ENCODE measurements around the gene SLC12A7. TPM values are rescaled to one million over a fixed set of nuclear protein-coding genes. Genes with fewer than 3 reads are reported as not detected.

Gene SLC12A7
- total RNA-seq, 1 donor from 2014 or later: 30.5 TPM

DNA sequence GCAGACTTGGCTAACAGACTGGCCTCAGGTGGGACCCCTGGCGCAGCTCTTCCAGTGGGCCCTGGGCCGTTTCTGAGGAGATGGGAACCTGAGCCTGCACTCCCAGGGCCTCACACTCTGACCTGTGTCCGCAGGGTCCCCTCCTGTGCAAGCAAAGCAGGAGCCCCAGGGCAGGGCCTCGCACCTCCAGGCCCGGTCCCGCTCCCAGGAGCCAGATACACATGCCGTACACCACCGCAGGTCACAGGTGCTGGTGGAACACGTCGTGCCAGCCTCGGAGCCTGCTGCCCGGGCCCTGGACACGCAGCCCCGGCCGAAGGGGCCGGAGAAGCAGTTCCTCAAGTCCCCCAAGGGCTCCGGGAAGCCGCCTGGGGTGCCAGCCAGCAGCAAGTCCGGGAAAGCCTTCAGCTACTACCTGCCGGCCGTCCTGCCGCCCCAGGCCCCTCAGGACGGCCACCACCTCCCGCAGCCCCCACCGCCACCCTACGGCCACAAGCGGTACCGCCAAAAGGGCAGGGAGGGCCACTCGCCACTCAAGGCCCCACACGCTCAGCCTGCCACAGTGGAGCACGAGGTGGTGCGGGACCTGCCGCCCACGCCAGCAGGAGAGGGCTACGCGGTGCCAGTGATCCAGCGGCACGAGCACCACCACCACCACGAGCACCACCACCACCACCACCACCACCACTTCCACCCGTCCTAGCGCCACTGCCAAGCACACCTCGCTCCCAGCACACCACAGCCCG is 74.0 kb downstream of the SLC12A7 start:
- H3K4me2 ChIP-seq (ENCODE audit: low read length): no peak overlapping the region
- peaks cover 2% of the 10 kb centered on the region for H3K27me3 ChIP-seq (ENCODE audit: insufficient read depth, low read length)
- H4K20me1 ChIP-seq (ENCODE audit: insufficient read depth, low read length): no peaks in the 10 kb centered on the region
- Mint-ChIP-seq H3K36me3 (ENCODE audit: low read depth, unreplicated experiment) (peaks cover 4% of the 10 kb centered on the region), H3K27ac (ENCODE audit: unreplicated experiment) (no peak overlapping the region), H3K4me1 (ENCODE audit: low read depth, unreplicated experiment) (no peaks in the 10 kb centered on the region), H3K27me3 (ENCODE audit: low read depth, unreplicated experiment) (peaks cover 38% of the 10 kb centered on the region), H3K9me3 (ENCODE audit: unreplicated experiment) (peaks cover 12% of the 10 kb centered on the region), H3K4me3 (ENCODE audit: unreplicated experiment) (no peak overlapping the region)
- no peak overlapping the region for H2AFZ ChIP-seq (ENCODE audit: low read depth, low read length)
- H3K27ac ChIP-seq (ENCODE audit: low read depth, low read length): no peak overlapping the region
- DNase-seq (ENCODE audit: low read depth) (no peak), FAIRE-seq (no peak)
- H3K9ac ChIP-seq (ENCODE audit: low read length): no peak overlapping the region
- no peaks in the 10 kb centered on the region for H3K4me1 ChIP-seq (ENCODE audit: insufficient read depth, low read length)
- H3K36me3 ChIP-seq (ENCODE audit: insufficient read depth, low read length): no peaks in the 10 kb centered on the region
- H3K9me3 ChIP-seq (ENCODE audit: insufficient read depth, low read depth, low read length): peaks cover 22% of the 10 kb centered on the region
- no peak for TF ChIP-seq EZH2 (IDR thresholded peaks at IDR 0.05; ENCODE audit: insufficient read depth, low read length)
- TF ChIP-seq, protein P1, sequence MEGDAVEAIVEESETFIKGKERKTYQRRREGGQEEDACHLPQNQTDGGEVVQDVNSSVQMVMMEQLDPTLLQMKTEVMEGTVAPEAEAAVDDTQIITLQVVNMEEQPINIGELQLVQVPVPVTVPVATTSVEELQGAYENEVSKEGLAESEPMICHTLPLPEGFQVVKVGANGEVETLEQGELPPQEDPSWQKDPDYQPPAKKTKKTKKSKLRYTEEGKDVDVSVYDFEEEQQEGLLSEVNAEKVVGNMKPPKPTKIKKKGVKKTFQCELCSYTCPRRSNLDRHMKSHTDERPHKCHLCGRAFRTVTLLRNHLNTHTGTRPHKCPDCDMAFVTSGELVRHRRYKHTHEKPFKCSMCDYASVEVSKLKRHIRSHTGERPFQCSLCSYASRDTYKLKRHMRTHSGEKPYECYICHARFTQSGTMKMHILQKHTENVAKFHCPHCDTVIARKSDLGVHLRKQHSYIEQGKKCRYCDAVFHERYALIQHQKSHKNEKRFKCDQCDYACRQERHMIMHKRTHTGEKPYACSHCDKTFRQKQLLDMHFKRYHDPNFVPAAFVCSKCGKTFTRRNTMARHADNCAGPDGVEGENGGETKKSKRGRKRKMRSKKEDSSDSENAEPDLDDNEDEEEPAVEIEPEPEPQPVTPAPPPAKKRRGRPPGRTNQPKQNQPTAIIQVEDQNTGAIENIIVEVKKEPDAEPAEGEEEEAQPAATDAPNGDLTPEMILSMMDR (IDR thresholded peaks at IDR 0.05; ENCODE audit: insufficient read depth, low read depth, low read length): no peak
- no peak overlapping the region for H3K4me3 ChIP-seq (ENCODE audit: insufficient read depth, low read depth, low read length)
- no peaks in the 10 kb centered on the region for H3K79me2 ChIP-seq (ENCODE audit: insufficient read depth, low read length)

- no peaks in the 10 kb centered on the region for H3K79me2 ChIP-seq (ENCODE audit: insufficient read depth, low read length)
- no peaks in the 10 kb centered on the region for H4K20me1 ChIP-seq (ENCODE audit: insufficient read depth, low read length)
- no peak overlapping the region for H3K4me3 Mint-ChIP-seq (ENCODE audit: unreplicated experiment)
- peaks cover 36% of the 10 kb centered on the region for H3K27me3 Mint-ChIP-seq (ENCODE audit: low read depth, unreplicated experiment)
- H2AFZ ChIP-seq (ENCODE audit: low read depth, low read length): no peak overlapping the region
- peaks cover 18% of the 10 kb centered on the region for H3K9me3 ChIP-seq (ENCODE audit: insufficient read depth, low read depth, low read length)
- no peak overlapping the region for H3K27ac Mint-ChIP-seq (ENCODE audit: unreplicated experiment)
- peaks cover 2% of the 10 kb centered on the region for H3K27me3 ChIP-seq (ENCODE audit: insufficient read depth, low read length)
- no peak for TF ChIP-seq EZH2 (IDR thresholded peaks at IDR 0.05; ENCODE audit: insufficient read depth, low read length)
- TF ChIP-seq, protein P1 (IDR thresholded peaks at IDR 0.05; ENCODE audit: insufficient read depth, low read depth, low read length): no peak
- peaks cover 4% of the 10 kb centered on the region for H3K36me3 Mint-ChIP-seq (ENCODE audit: low read depth, unreplicated experiment)
- no peak overlapping the region for H3K4me3 ChIP-seq (ENCODE audit: insufficient read depth, low read depth, low read length)
- no peak overlapping the region for H3K9ac ChIP-seq (ENCODE audit: low read length)
- no peak overlapping the region for H3K4me2 ChIP-seq (ENCODE audit: low read length)
- H3K4me1 Mint-ChIP-seq (ENCODE audit: low read depth, unreplicated experiment): no peaks in the 10 kb centered on the region
- FAIRE-seq (no peak), DNase-seq (ENCODE audit: low read depth) (no peak)
- H3K27ac ChIP-seq (ENCODE audit: low read depth, low read length): no peak overlapping the region
- peaks cover 12% of the 10 kb centered on the region for H3K9me3 Mint-ChIP-seq (ENCODE audit: unreplicated experiment)
- no peaks in the 10 kb centered on the region for H3K36me3 ChIP-seq (ENCODE audit: insufficient read depth, low read length)
- H3K4me1 ChIP-seq (ENCODE audit: insufficient read depth, low read length): no peaks in the 10 kb centered on the region
Measured at GRCh38 chr5:1037123-1037670, 74.7 kb downstream of the SLC12A7 start.

Data from astrocyte (in vitro differentiated cells and primary cell).